Stimulated activated CD8-positive, alpha-beta memory T cell treated with anti-CD3 and anti-CD28 coated beads, Interleukin-7, amount 100 ng/mL, for 48 hours (primary cell): ENCODE measurements around the gene ZNF101.

Source experiments
- DNase-seq, 2 donors: peaks; one replicate each; pipeline ENCODE4 v3.0.0-alpha.2; 2020; ENCODE audit warnings: low read depth in 1 of 2; ENCODE audit errors: extremely low read depth in 1 of 2

ZNF101 gene

DNA sequence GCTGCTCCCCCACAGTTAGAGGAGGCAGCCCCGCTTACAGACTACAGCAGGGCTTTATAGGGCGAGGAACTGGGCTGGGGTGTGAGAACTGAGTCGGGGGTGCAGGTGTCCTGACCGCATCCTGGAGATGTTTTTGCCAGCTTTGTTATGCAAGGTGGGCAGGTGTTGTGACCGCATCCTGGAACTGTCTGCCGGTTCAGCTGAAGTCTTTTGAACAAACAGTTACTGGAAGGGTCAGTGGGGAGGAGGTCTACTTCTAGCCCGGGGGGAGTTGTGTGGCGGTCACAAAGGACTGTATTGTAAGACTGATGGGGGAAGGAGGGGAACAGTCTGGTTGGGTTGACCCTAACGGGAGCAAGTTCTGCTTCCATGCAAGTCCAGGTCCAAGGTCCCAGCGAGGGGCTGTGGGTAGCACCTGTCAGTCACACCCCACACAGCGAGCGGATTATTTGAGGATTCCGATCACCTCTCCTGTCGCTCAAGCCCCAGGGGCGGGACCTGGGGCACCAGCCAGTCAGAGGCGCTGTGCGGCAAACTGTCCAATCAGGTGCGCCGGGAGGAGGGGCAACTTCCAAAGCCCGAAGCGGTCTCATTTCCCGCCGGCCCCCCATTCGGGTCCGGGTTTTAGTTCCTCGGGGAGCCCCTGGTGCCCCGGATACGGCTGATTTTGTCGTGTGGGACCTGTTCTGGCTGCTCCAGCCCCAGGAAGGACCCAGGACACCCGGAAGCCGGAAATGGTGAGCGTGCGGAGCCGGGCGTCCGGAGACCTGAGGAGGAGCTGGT, at the start of gene ZNF101:
TSS of gene ZNF101 (plus strand) at position 610 of the 783 bp plus-strand sequence. CDS start at position 735, 125 bp downstream.
- DNase-seq = peak; percentile 91 to 98

- no peak for DNase-seq
Observed at GRCh38 chr19:19619181-19619848, 49.3 kb upstream of the ZNF101 start.

GRCh38 chr19:19619849-19620210, 48.8 kb upstream of the ZNF101 start:
- no peak for DNase-seq

DNA sequence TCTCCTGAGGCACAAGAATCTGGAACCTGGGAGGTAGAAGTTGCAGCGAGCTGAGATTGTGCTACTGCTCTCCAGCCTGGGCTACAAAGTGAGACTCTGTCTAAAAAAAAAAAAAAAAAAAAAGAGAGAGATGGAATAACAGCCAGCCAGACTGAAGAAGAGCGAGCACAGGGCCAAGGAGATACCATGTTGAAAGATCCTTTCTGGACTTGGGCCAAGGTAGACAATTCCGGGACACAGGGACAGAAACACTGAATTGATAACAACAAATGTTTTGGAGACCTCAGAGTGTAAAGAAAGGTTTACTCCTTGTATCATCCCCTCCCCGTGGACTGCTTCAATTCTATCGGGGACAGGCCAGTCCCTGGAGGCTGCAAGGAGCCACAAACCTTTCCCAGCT, 45.3 kb upstream of the ZNF101 start:
- no peak for DNase-seq

- DNase-seq = no peak
Observed at GRCh38 chr19:19624032-19624570, 44.5 kb upstream of the ZNF101 start.

DNA sequence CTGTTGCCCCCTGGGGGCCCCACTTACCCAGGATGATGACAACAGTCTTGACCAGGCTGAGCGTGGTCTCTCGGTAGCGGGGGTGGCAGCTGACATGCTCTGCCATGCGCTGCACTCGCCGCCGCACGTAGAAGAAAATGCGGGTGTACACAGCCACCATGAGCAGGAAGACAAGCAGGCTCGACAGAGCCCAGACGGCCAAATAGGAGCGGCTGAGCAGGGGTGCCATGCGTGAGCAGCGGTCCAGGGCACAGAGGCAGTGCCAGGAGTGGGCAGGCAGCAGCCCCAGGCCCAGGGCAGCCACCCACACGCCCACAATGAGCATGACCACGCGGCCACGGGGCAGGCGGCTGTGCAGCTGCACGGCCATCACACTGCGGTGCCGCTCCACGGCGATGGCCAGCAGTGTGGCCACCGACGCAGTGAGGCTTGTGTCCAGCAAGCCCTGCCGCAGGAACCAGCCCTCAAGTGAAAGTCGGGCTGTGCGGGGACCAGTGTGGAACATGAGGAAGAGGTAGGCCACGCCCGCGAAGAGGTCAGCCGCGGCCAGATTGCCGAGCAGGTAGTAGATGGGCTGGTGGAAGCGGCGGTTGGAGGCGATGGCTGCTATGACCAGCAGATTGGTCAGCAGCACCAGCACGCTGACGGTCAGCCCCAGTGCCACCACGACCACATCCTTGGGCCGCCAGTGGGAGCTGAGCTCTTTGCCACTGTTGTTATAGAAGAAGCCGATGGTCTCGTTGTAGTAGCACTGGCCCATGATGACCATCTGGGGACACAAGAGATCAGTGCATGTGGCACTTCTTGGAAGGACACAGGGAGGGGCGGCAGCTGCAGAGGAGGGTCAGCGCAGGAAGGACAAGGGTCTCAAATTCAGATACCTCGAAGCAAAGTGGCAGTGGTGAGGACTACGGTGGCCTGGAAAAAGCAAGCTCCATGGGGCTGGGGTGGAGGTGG, 41.8 kb upstream of the ZNF101 start:
- no peak for DNase-seq

DNA sequence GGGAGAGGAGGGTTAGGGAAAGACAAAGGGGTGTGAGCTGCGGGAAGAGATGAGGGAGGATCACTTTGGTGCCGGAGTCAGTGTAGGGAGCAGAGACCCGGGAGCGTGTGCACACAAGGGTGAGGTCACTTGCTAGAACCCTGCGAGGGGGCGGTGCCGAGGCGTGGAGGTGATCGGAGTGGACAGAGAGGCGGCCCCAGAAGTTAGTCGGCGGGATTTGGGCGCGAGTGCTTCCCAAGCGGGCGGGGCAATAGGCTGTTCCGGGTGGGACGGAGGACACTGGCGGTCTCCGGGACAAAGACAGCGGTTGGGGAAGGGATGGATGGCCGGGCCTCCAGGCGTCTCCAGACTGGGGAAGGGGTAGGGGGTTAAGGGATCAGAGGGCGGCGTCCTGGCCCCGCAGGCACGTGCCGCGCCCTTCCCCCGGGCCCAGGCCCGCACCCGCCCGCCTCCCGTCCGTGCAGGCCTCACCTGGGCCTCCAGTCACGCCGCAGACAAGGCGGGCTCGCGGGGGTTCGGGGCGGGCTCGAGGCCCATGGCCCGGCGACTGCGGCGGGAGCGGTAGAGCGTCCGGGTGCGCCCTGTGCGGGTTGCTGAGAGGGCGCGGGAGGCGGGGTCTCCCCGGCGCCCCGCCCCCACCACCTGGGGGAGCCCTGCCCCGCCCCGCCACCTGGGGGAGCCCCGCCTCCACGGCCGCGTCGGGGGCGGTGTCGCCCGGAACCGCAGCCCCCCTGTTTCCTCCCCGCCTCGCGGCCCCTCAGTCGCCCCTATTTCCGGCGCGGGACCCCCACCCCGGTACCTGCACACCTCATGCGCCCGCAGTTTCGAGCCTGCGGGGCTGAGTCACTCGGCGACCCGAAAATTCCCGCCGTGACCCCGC, 40.8 kb upstream of the ZNF101 start, which contains the start of gene LPAR2:
TSS of gene LPAR2 (minus strand) at position 600 of the 880 bp plus-strand sequence. CDS start 945 bp downstream, outside the sequence.
- peak; percentile 49 for DNase-seq

GRCh38 chr19:19628501-19629134, 40.0 kb upstream of the ZNF101 start:
- DNase-seq = no peak

GRCh38 chr19:19630062-19630414, 38.6 kb upstream of the ZNF101 start:
- DNase-seq = no peak

DNA sequence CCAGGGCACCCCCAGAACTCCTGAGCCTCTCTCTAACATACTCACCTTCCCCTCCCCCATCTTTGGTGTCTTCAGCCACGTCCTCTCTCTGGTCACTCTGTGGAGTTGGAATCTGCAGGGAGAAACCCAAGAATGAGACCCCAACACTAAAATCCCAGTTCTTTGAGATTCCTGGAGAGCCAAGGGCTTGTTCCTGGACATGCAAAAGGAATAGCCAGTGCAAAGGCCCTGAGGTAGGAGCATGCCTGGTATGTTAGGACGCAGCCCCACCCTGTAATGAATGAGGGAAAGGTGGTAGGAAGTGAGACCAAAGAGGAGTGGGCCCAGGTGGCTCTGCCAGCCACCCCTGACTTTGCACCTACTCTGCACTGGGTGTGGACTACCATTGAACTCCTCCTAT, 38.2 kb upstream of the ZNF101 start:
- no peak for DNase-seq

DNA sequence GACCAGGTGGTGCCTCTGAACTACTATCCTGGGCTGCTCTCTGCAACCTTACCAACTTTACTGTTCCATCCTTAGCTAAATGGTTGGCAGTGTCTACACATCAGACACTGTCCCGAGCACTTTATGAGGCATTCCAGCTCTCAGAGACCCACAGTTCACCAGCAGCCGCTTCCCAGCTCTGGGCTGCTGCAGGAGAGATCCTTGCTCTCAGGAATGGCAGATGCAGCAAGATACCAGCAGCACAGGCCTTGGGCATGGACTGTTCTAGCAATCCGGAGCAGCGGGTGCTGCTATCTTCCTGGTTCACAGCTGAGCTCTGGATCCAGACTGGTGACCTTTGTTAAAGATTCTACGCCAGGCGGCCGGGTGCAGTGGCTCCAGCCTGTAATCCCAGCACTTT, 37.3 kb upstream of the ZNF101 start:
- no peak for DNase-seq

DNA sequence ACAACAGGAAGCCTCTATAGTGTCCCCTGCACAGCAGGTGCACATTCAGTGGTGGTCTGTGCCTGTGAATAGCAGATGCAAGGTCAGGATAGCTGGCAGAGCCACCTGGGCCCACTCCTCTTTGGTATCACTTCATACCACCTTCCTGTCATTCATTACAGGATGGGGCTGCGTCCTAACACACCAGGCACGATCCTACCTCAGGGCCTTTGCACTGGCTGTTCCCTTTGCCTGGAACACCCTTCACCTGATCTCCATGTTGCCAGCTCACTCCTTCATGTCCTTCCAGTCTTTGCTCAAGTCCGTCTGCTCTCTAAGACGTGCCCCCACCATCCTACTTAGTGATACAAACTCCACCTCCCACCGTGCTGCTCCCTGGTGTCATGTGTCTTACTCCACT, 36.0 kb upstream of the ZNF101 start:
- no peak for DNase-seq

DNA sequence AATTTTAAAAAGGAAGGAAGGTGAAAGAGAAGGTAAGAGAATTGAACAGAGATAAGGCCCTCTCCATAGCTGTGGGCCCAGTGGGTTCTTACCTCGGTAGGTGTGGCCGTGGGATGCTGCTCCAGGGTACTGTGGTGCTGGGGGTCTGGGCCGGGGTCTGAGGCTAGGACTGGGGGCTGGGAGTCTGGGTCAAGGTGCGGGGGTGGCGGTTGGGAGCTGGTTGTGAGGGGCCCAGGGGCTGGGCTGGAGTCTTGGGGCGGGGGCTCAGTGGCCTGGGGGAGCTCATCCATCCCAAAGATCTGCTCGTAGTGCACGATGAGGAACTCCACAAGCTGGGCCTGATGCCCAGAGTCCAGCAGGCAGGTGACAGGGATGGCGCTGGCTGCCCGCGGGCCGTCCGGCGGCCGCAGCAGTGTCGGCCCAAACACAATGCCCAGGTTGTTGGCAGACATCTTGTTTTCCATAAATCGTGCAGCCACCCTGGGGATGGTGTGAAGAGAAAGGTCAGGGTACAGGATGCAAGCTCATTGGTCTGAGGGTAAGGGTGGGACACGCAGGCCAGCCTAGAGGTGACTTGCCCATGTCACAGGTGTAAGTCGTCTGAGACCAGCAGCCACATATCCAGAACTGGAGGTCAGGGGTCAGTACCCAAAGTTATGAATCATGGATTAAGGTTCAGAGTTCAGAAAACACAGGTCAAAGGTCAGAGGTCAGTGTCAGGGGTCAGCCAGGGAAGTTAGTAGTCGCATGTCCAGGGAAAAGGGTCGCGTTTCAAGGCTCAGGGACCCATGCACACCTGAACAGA, 34.7 kb upstream of the ZNF101 start:
- no peak for DNase-seq

DNA sequence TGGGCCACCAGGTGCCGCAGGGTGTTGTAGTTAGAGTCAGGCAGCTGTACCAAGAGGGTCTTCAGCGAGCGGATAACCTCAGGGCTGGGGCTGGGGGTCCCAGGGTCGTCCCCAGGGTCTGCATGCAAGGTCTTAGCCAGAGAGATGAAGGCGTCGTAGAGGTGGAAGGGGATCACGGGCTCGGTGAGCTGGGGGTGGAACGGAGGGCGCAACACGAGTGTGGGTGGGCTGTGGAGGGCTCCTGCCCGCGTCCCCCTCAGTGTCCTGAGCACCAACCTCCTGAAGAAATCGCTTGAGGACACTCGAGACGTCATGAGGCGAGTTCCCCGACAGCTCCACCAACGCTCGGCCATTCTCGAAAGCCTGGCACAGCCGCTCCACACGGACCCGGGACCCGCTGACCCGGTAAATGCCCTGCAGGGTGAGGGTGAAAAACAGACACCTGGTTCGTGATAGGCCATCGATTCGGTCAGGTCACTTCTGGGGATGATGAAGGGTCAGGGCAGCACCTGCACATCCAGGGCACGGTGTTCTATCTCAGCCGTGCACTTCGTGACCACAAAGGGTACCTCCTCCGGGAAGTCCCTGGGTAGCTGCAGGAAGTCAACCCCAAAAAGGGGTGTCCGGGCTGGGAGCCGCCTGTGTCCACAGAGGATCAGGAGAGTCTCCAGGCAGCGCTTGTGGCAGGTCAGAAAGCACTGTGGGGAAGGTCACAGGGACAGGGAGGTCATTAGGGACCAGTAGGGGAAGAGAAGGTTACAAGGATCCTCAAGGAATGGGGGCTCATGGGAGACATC, 33.9 kb upstream of the ZNF101 start:
- no peak for DNase-seq

- DNase-seq = no peak
Observed at GRCh38 chr19:19635313-19635702, 33.3 kb upstream of the ZNF101 start.

- DNase-seq = no peak
Observed at GRCh38 chr19:19636573-19637185, 32.0 kb upstream of the ZNF101 start.

DNA sequence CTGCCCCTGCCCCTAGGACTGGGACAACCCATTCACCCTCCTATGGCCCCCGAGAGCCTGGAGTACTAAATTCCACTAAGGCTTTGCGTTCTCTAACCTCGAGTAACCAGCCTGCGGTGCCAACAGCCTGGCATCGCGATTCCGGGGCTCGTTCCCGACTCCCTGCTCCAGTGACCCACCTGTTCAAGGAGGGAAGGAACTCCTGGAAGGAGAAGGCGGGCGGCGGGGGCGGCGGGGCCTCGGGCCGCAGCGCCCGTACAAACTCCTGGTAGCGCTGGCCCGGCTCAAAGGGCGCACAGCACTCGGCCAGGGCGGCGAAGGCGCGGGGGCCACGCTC, 31.5 kb upstream of the ZNF101 start:
- DNase-seq = no peak
